Duodenal mucosa (tissue), 2 donors: ENCODE data around the gene ZBTB12.
"Not testable (repeated sequence)": the region's sequence is repeated elsewhere in the genome, so short reads cannot be mapped to it uniquely, and the experiment has no call there.

Experiments
- H3K27ac ChIP-seq: one replicate; pipeline ENCODE4 v1.7.0; 2013; ENCODE audit warnings: low read depth, low read length
- H3K27me3 ChIP-seq, 2 donors: one replicate each; pipeline ENCODE4 v1.7.0; 2013; ENCODE audit warnings: low read length in 2 of 2, control low read depth in 1 of 2; ENCODE audit not compliant: insufficient read depth in 2 of 2, control insufficient read depth in 1 of 2
- H3K36me3 ChIP-seq, 2 donors: one replicate each; pipeline ENCODE4 v1.7.0; 2013; ENCODE audit warnings: low read length in 2 of 2, control low read depth in 1 of 2; ENCODE audit not compliant: insufficient read depth in 2 of 2, control insufficient read depth in 1 of 2
- H3K4me1 ChIP-seq, 2 donors: one replicate each; pipeline ENCODE4 v1.7.0; 2013; ENCODE audit warnings: low read length in 2 of 2, control low read depth in 1 of 2; ENCODE audit not compliant: insufficient read depth in 2 of 2, control insufficient read depth in 1 of 2
- H3K4me3 ChIP-seq, 2 donors: one replicate each; pipeline ENCODE4 v1.7.0; 2013; ENCODE audit warnings: low read length in 2 of 2, low read depth in 1 of 2
- H3K9ac ChIP-seq, 2 donors: one replicate each; pipeline ENCODE4 v1.7.0; 2013; ENCODE audit warnings: low read length in 2 of 2, low read depth in 1 of 2
- H3K9me3 ChIP-seq, 2 donors: one replicate each; pipeline ENCODE4 v1.7.0; 2013; ENCODE audit warnings: low read length in 2 of 2, control low read depth in 1 of 2; ENCODE audit not compliant: control insufficient read depth in 1 of 2

ZBTB12 gene

DNA sequence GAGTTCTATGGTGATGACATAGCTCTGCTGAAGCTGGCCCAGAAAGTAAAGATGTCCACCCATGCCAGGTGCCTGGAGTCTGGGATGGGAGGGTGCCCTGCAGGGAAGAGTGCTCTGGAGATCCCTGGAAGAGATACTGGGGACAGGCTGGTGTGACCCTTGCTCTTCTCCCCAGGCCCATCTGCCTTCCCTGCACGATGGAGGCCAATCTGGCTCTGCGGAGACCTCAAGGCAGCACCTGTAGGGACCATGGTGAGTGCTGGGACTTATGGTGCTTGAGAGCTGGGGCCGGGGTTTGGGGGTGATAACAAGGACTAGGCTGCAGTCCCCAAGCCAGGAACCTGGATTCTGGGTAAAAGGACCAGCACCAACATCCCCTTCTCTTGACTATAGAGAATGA is 41.9 kb upstream of the ZBTB12 start:
- Histone ChIP-seq H3K4me3 (no peak overlapping the region), H3K9me3 (no peaks in the 10 kb centered on the region), H3K36me3 (peaks cover 3% of the 10 kb centered on the region in 2 donors), H3K4me1 (peaks cover 31 to 37% of the 10 kb centered on the region in 2 donors), H3K9ac (no peak overlapping the region), H3K27me3 (no peaks in the 10 kb centered on the region), H3K27ac (no peak overlapping the region)

GRCh38 chr6:31940256-31940664 is 38.4 kb upstream of the ZBTB12 start:
- Histone ChIP-seq H3K27me3 (no peaks in the 10 kb centered on the region), H3K9me3 (no peaks in the 10 kb centered on the region), H3K9ac (no peak overlapping the region), H3K4me3 (no peak overlapping the region), H3K4me1 (peaks cover 18 to 21% of the 10 kb centered on the region in 2 donors), H3K36me3 (peaks cover 0 to 3% of the 10 kb centered on the region in 2 donors), H3K27ac (no peak overlapping the region)

DNA sequence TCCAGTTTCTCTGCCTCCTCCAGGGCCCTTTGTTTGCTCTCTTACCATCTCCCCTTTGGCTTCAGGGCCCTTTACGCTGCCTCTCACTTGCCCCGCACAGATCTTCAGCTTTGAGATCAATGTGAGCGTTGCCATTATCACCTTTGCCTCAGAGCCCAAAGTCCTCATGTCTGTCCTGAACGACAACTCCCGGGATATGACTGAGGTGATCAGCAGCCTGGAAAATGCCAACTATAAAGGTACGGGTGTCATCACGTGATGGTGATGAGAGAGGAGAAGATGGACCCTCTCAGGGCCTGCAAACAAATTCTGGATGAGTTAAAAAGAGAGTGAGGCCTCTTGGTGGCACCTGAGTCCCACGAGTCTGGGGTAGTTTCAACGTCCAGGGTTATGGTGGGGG is 33.9 kb upstream of the ZBTB12 start:
- H3K27ac ChIP-seq: no peak overlapping the region
- no peaks in the 10 kb centered on the region for H3K9me3 ChIP-seq
- no peak overlapping the region for H3K4me3 ChIP-seq
- H3K9ac ChIP-seq: no peak overlapping the region
- H3K4me1 ChIP-seq: peaks cover 0 to 4% of the 10 kb centered on the region in 2 donors
- H3K27me3 ChIP-seq: no peaks in the 10 kb centered on the region
- no peaks in the 10 kb centered on the region for H3K36me3 ChIP-seq

- H3K4me3 ChIP-seq: no peak overlapping the region
- no peak overlapping the region for H3K9ac ChIP-seq
- H3K9me3 ChIP-seq: no peaks in the 10 kb centered on the region
- H3K27me3 ChIP-seq: no peaks in the 10 kb centered on the region
- no peaks in the 10 kb centered on the region for H3K36me3 ChIP-seq
- no peaks in the 10 kb centered on the region for H3K4me1 ChIP-seq
- no peak overlapping the region for H3K27ac ChIP-seq
These were observed 33.1 kb upstream of the ZBTB12 start for GRCh38 chr6:31935021-31935420.

DNA sequence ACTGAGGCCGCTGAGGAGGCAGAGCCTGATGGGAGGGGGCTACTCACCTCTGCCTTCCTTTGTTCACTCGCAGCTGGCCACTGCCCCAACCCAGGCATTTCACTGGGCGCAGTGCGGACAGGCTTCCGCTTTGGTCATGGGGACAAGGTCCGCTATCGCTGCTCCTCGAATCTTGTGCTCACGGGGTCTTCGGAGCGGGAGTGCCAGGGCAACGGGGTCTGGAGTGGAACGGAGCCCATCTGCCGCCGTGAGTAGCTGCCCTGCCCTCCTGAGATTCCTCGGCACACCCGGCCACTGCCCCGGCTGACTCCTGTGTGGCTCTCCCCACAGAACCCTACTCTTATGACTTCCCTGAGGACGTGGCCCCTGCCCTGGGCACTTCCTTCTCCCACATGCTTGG is 31.7 kb upstream of the ZBTB12 start:
- Histone ChIP-seq H3K9me3 (no peaks in the 10 kb centered on the region), H3K27me3 (no peaks in the 10 kb centered on the region), H3K4me3 (no peak overlapping the region), H3K36me3 (no peaks in the 10 kb centered on the region), H3K4me1 (peaks cover 4 to 7% of the 10 kb centered on the region in 2 donors), H3K9ac (no peak overlapping the region), H3K27ac (no peak overlapping the region)

DNA sequence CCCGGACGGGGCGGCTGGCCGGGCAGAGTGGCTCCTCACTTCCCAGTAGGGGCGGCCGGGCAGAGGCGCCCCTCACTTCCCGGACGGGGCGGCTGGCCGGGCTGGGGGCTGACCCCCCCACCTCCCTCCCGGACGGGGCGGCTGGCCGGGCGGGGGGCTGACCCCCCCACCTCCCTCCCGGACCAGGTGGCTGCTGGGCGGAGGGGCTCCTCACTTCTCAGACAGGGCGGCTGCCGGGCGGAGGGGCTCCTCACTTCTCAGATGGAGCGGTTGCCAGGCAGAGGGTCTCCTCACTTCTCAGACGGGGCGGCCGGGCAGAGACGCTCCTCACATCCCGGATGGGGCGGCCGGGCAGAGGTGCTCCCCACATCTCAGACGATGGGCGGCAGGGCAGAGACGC is 30.3 kb upstream of the ZBTB12 start:
- H3K4me3 ChIP-seq, H3K9ac ChIP-seq, H3K27ac ChIP-seq, H3K9me3 ChIP-seq, H3K27me3 ChIP-seq, H3K36me3 ChIP-seq: not testable (repeated sequence)
- peaks cover 17 to 19% of the 10 kb centered on the region in 2 donors for H3K4me1 ChIP-seq

DNA sequence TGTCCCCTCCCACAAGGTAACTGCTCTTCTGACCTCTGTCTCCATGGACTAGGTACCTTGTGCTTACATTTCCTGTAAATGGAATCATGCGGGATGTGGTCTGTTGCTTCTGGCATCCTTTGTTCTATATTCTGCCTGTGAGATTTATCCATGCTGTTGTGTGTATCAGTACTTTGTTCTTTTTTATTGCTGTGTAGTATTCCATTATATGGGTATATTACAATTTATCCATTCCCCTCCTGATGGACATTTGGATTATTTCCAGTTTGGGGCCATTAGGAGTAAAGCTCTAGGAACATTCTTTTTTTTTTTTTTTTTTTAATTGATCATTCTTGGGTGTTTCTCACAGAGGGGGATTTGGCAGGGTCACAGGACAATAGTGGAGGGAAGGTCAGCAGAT is 29.1 kb upstream of the ZBTB12 start:
- Histone ChIP-seq H3K4me3 (no peak overlapping the region), H3K27ac (no peak overlapping the region), H3K27me3 (no peaks in the 10 kb centered on the region), H3K9ac (no peak overlapping the region), H3K4me1 (peaks cover 19 to 20% of the 10 kb centered on the region in 2 donors), H3K36me3 (no peaks in the 10 kb centered on the region), H3K9me3 (no peaks in the 10 kb centered on the region)

GRCh38 chr6:31928672-31928939 is 26.7 kb upstream of the ZBTB12 start:
- Histone ChIP-seq H3K36me3 (no peaks in the 10 kb centered on the region), H3K9me3 (no peaks in the 10 kb centered on the region), H3K9ac (peak overlapping the region in 1 of 2 donors; percentile 66), H3K27me3 (no peaks in the 10 kb centered on the region), H3K27ac (no peak overlapping the region), H3K4me1 (peaks cover 19 to 20% of the 10 kb centered on the region in 2 donors), H3K4me3 (peak overlapping the region; percentile 69 to 70)

DNA sequence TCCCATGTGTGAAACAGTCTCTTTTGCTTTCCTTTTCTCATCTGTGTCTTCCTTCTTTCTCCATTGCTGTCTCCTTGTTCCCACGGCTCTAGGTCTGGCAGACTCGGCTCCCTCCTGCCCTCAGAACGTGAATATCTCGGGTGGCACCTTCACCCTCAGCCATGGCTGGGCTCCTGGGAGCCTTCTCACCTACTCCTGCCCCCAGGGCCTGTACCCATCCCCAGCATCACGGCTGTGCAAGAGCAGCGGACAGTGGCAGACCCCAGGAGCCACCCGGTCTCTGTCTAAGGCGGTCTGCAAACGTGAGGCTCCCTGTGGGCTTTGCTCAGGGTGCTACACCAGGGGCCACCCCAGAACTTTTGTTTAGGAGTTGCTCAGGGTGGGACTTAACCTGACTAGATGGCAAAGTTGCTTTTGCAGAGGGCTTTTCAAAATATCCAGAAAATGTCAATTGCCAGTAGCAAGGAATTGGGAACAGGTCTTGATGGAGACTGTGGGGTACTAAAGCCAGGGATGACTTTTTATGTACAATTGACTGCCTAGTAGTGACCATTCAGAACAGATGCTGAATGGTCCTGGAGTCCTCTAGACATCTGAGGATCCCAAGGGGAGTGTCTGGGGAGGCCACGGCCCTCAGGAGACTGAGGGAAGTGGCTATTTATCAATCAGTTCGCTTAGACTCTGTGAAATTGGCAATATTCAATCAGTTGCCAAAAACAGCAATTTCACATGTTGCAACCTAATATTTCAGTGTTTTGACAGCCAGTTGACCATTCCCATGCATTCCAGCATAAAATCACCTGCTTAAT is 26.2 kb upstream of the ZBTB12 start:
- Histone ChIP-seq H3K9ac (peak overlapping the region; percentile 66 to 68), H3K36me3 (no peaks in the 10 kb centered on the region), H3K27ac (no peak overlapping the region), H3K9me3 (no peaks in the 10 kb centered on the region), H3K4me1 (peaks cover 19 to 20% of the 10 kb centered on the region in 2 donors), H3K27me3 (no peaks in the 10 kb centered on the region), H3K4me3 (peak overlapping the region; percentile 69 to 70)

GRCh38 chr6:31927242-31927862 is 25.5 kb upstream of the ZBTB12 start, which contains the start of gene C2:
Gene C2 (plus strand): TSS chr6:31927717. CDS start chr6:31927753, 36 bp downstream.
- Histone ChIP-seq H3K9me3 (no peaks in the 10 kb centered on the region), H3K4me1 (peaks cover 19 to 20% of the 10 kb centered on the region in 2 donors), H3K27me3 (no peaks in the 10 kb centered on the region), H3K36me3 (no peaks in the 10 kb centered on the region), H3K9ac (peak within 1 kb of the TSS; percentile 66 to 68), H3K4me3 (peak within 1 kb of the TSS; percentile 69 to 70), H3K27ac (no peak within 1 kb of the TSS)
